K562 (cell line): ENCODE measurements around the gene SLC48A1. TPM values are rescaled to one million over a fixed set of nuclear protein-coding genes. Genes with fewer than 3 reads are reported as not detected.

Source experiments
- CCNT2 ChIP-seq: IDR thresholded peaks from 2 replicates; pipeline ENCODE4 v1.6.1; 2011; ENCODE audit warnings: borderline replicate concordance, low read depth, mild to moderate bottlenecking, moderate library complexity, mixed read lengths, low read length; ENCODE audit not compliant: insufficient read length; ENCODE audit errors: extremely low read depth
- ELF1 ChIP-seq: fragments of 200-800 bp; sonication (Bioruptor generic); IDR thresholded peaks from 2 replicates; pipeline ENCODE4 v1.6.1; 2016; ENCODE audit warnings: missing genetic modification characterization, missing compliant biosample characterization
- ETS2 ChIP-seq: IDR thresholded peaks from 2 replicates; pipeline ENCODE4 v1.6.1; 2016; ENCODE audit warnings: borderline replicate concordance, missing genetic modification characterization, mild to moderate bottlenecking, moderate library complexity, missing compliant biosample characterization; ENCODE audit not compliant: poor library complexity, severe bottlenecking
- FOXK2 ChIP-seq, 2 experiments: fragments of 450-650 bp; IDR thresholded peaks in 1 of 2; conservative IDR thresholded peaks in 1 of 2; 2 replicates each; pipeline ENCODE4 v1.6.1; 2016; ENCODE audit warnings: low read depth in 2 of 2, mild to moderate bottlenecking in 1 of 2
- GATAD2B ChIP-seq: fragments of 450-650 bp; IDR thresholded peaks from 2 replicates; pipeline ENCODE4 v1.6.1; 2017; ENCODE audit warnings: mild to moderate bottlenecking, borderline replicate concordance
- HDAC2 ChIP-seq: fragments of 450-650 bp; IDR thresholded peaks from 2 replicates; pipeline ENCODE4 v1.6.1; 2016; ENCODE audit warnings: mild to moderate bottlenecking
- KAT7 ChIP-seq: sonication (generic); formaldehyde crosslinking; IDR thresholded peaks from 2 replicates; pipeline ENCODE4 v1.8.0; 2022; ENCODE audit warnings: missing genetic modification reagents, mild to moderate bottlenecking, borderline replicate concordance
- KAT8 ChIP-seq: fragments of 450-650 bp; IDR thresholded peaks from 2 replicates; pipeline ENCODE4 v1.6.1; 2016; ENCODE audit warnings: low read depth, mild to moderate bottlenecking
- KDM1A ChIP-seq, 2 experiments: fragments of 450-650 bp; IDR thresholded peaks; 2 replicates each; pipeline ENCODE4 v1.6.1; 2016; ENCODE audit warnings: mild to moderate bottlenecking in 2 of 2
- KDM5B ChIP-seq: fragments of 200-600 bp; sonication (generic); IDR thresholded peaks from 2 replicates; pipeline ENCODE4 v1.6.1; 2012; ENCODE audit warnings: low read depth, mild to moderate bottlenecking, moderate library complexity, low read length, control low read depth, inconsistent platforms; ENCODE audit not compliant: insufficient replicate concordance
- MXI1 ChIP-seq: IDR thresholded peaks from 2 replicates; pipeline ENCODE4 v1.6.1; 2011; ENCODE audit warnings: low read depth, mild to moderate bottlenecking, improper control_type of control experiment, low read length
- NRF1 ChIP-seq, 2 experiments: fragments of 450-650 bp; IDR thresholded peaks in 1 of 2; conservative IDR thresholded peaks in 1 of 2; 2 replicates each; pipeline ENCODE4 v1.6.1; 2014; ENCODE audit warnings: mild to moderate bottlenecking in 2 of 2
- POLR2G ChIP-seq: fragments of 200-400 bp; formaldehyde crosslinking; IDR thresholded peaks from 2 replicates; pipeline ENCODE4 v1.6.1; 2017; ENCODE audit warnings: low read depth, mild to moderate bottlenecking, antibody characterized with exemption, low read length, moderate library complexity
- SRSF9 ChIP-seq: fragments of 200-400 bp; formaldehyde crosslinking; IDR thresholded peaks from 2 replicates; pipeline ENCODE4 v1.6.1; 2017; ENCODE audit warnings: low read depth, low read length, borderline replicate concordance
- ZBTB1 ChIP-seq: sonication (generic); formaldehyde crosslinking; IDR thresholded peaks from 2 replicates; pipeline ENCODE4 v1.8.1; 2023; ENCODE audit warnings: missing genetic modification reagents, low read depth, mild to moderate bottlenecking, borderline replicate concordance
- ZKSCAN1 ChIP-seq: fragments of 150-350 bp; IDR thresholded peaks from 2 replicates; pipeline ENCODE4 v1.6.1; 2016; ENCODE audit warnings: low read depth, low read length
- polyA plus RNA-seq, 8 experiments: library from polyadenylated mRNA; depleted of rRNA in 4 of 8; stranded (reverse) in 5 of 8; unstranded in 3 of 8; fragments of >200 nt; fragmentation: Nextera tagmentation in 2 of 8; fragmentation: Illumina TruSeq in 1 of 8; extraction: Ambion mirVana in 2 of 8; extraction: Trizol in 1 of 8; gene quantifications; 2 replicates each; pipeline versions ENCODE4 v1.2.1 to v1.2.3, GENCODE V29; 2011 to 2014; ENCODE audit warnings: inconsistent platforms in 1 of 8, missing spikeins in 1 of 8
- total RNA-seq, 7 experiments: library from RNA; depleted of rRNA in 6 of 7; stranded (reverse); fragments of >200 nt in 6 of 7; fragmentation: Illumina TruSeq in 2 of 7; extraction: Trizol in 2 of 7; gene quantifications; 2 replicates each; pipeline versions ENCODE4 v1.2.1 to v1.2.3, GENCODE V29; 2011 to 2021; ENCODE audit warnings: low replicate concordance in 1 of 7
- TF ChIP-seq, protein P1 (sequence below), 2 experiments: fragments of 450-650 bp in 1 of 2; IDR thresholded peaks; 2 replicates each; pipeline ENCODE4 v1.6.1; 2011 to 2017; ENCODE audit warnings: low read depth in 2 of 2, antibody characterized with exemption in 1 of 2, borderline replicate concordance in 1 of 2, low read length in 1 of 2, mild to moderate bottlenecking in 1 of 2, mixed read lengths in 1 of 2; ENCODE audit not compliant: control insufficient read depth in 1 of 2
- TF ChIP-seq, protein P2 (sequence below), 2 experiments: IDR thresholded peaks; 2 replicates each; pipeline ENCODE4 v1.6.1; 2012; ENCODE audit warnings: improper control_type of control experiment in 2 of 2, low read depth in 2 of 2, low read length in 2 of 2, borderline replicate concordance in 1 of 2
- TF ChIP-seq, protein P3 (sequence below): fragments of 250-450 bp; sonication (Bioruptor Pico); IDR thresholded peaks from 2 replicates; pipeline ENCODE4 v1.8.0; 2022; ENCODE audit warnings: inconsistent platforms

The SLC48A1 gene
- total and polyA plus RNA-seq, 9 of the 15 experiments (the other 6 are each of a cell fraction or from before 2014, with no cell fraction given): 10.7 to 37.5 (median 18.7) TPM

DNA sequence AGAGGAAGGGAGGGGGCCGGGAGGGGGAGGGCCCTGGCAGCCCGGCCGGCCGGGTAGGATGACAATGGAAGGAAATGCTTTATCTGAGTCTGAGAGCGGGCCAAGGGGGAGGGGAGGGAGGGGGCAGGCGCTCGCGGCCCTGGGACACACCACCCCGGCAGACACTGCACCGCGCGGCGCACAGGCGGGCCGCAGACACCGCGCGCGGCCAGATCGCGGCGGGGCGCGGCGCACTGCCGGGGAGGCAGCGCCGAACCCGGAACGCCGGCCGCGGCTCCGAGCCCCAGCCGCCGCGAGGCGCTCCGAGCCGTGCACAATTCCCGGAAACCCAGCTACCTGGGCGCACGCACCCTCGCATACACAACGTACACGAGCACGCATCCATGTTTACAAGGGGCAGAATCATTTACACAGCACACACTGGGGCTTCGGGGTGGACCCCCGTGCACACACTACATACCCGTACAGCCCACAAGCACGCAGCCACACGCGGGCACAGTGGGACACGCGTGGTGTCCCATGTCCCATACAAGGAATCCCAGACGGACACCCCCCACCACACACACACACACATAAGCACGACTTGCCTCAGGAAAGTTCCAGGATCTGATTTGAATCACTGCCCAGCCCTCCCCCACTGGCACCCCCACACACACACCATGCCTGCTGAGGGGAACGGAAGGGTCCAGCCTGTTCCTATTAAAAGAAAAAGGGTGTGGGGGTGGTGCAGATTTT, 47.0 kb downstream of the SLC48A1 start, which contains the start of gene HDAC7 (continued):
- TF ChIP-seq, protein P1, sequence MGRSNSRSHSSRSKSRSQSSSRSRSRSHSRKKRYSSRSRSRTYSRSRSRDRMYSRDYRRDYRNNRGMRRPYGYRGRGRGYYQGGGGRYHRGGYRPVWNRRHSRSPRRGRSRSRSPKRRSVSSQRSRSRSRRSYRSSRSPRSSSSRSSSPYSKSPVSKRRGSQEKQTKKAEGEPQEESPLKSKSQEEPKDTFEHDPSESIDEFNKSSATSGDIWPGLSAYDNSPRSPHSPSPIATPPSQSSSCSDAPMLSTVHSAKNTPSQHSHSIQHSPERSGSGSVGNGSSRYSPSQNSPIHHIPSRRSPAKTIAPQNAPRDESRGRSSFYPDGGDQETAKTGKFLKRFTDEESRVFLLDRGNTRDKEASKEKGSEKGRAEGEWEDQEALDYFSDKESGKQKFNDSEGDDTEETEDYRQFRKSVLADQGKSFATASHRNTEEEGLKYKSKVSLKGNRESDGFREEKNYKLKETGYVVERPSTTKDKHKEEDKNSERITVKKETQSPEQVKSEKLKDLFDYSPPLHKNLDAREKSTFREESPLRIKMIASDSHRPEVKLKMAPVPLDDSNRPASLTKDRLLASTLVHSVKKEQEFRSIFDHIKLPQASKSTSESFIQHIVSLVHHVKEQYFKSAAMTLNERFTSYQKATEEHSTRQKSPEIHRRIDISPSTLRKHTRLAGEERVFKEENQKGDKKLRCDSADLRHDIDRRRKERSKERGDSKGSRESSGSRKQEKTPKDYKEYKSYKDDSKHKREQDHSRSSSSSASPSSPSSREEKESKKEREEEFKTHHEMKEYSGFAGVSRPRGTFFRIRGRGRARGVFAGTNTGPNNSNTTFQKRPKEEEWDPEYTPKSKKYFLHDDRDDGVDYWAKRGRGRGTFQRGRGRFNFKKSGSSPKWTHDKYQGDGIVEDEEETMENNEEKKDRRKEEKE (IDR thresholded peaks at IDR 0.05; ENCODE audit: borderline replicate concordance in 1 of 2, control insufficient read depth in 1 of 2, low read depth in 2 of 2, low read length in 1 of 2): no peak
- TF ChIP-seq NRF1 (conservative IDR thresholded peaks at IDR 0.05 in 1 of 2, IDR thresholded peaks at IDR 0.05 in 1 of 2) (peak in 1 of 2 experiments; percentile 8; a peak in 2 of 4 replicates), HDAC2 (peak; percentile 84), KAT8 (no peak), CCNT2 (peak; percentile 84), FOXK2 (conservative IDR thresholded peaks at IDR 0.05 in 1 of 2, IDR thresholded peaks at IDR 0.05 in 1 of 2; ENCODE audit: low read depth in 2 of 2) (peak; percentile 65 to 81; a peak in 3 of 4 replicates), ELF1 (tag) (peak; percentile 52), KAT7 (0 out of 2 replicates have a peak, but pooled peaks have one; percentile 43), ETS2 (tag) (no peak), KDM1A (IDR thresholded peaks at IDR 0.05) (peak; percentile 98), SRSF9 (no peak), ZKSCAN1 (no peak), ZBTB1 (CRISPR knock-in tag) (peak; percentile 89), MXI1 (0 out of 2 replicates have a peak, but pooled peaks have one; percentile 32), GATAD2B (peak; percentile 71), KDM5B (peak; percentile 66), POLR2G (peak; percentile 86)
- TF ChIP-seq, protein P2, sequence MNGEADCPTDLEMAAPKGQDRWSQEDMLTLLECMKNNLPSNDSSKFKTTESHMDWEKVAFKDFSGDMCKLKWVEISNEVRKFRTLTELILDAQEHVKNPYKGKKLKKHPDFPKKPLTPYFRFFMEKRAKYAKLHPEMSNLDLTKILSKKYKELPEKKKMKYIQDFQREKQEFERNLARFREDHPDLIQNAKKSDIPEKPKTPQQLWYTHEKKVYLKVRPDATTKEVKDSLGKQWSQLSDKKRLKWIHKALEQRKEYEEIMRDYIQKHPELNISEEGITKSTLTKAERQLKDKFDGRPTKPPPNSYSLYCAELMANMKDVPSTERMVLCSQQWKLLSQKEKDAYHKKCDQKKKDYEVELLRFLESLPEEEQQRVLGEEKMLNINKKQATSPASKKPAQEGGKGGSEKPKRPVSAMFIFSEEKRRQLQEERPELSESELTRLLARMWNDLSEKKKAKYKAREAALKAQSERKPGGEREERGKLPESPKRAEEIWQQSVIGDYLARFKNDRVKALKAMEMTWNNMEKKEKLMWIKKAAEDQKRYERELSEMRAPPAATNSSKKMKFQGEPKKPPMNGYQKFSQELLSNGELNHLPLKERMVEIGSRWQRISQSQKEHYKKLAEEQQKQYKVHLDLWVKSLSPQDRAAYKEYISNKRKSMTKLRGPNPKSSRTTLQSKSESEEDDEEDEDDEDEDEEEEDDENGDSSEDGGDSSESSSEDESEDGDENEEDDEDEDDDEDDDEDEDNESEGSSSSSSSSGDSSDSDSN (IDR thresholded peaks at IDR 0.05; ENCODE audit: borderline replicate concordance in 1 of 2, low read depth in 2 of 2, low read length in 2 of 2): peak; percentile 46 to 83; a peak in 1 of 4 replicates
- TF ChIP-seq, protein P3, sequence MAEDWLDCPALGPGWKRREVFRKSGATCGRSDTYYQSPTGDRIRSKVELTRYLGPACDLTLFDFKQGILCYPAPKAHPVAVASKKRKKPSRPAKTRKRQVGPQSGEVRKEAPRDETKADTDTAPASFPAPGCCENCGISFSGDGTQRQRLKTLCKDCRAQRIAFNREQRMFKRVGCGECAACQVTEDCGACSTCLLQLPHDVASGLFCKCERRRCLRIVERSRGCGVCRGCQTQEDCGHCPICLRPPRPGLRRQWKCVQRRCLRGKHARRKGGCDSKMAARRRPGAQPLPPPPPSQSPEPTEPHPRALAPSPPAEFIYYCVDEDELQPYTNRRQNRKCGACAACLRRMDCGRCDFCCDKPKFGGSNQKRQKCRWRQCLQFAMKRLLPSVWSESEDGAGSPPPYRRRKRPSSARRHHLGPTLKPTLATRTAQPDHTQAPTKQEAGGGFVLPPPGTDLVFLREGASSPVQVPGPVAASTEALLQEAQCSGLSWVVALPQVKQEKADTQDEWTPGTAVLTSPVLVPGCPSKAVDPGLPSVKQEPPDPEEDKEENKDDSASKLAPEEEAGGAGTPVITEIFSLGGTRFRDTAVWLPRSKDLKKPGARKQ (CRISPR knock-in tag): no peak
